Anterior cingulate cortex (tissue), 58 donors: ENCODE measurements around the gene SEH1L.
"Not testable (repeated sequence)": the region's sequence is repeated elsewhere in the genome, so short reads cannot be mapped to it uniquely, and the experiment has no call there.

Experiments
- DNase-seq, 58 donors: peaks; one replicate each; lab custom pipeline; 2025; lab: John Stamatoyannopoulos, UW

The SEH1L gene, protein sequence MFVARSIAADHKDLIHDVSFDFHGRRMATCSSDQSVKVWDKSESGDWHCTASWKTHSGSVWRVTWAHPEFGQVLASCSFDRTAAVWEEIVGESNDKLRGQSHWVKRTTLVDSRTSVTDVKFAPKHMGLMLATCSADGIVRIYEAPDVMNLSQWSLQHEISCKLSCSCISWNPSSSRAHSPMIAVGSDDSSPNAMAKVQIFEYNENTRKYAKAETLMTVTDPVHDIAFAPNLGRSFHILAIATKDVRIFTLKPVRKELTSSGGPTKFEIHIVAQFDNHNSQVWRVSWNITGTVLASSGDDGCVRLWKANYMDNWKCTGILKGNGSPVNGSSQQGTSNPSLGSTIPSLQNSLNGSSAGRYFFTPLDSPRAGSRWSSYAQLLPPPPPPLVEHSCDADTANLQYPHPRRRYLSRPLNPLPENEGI

DNA sequence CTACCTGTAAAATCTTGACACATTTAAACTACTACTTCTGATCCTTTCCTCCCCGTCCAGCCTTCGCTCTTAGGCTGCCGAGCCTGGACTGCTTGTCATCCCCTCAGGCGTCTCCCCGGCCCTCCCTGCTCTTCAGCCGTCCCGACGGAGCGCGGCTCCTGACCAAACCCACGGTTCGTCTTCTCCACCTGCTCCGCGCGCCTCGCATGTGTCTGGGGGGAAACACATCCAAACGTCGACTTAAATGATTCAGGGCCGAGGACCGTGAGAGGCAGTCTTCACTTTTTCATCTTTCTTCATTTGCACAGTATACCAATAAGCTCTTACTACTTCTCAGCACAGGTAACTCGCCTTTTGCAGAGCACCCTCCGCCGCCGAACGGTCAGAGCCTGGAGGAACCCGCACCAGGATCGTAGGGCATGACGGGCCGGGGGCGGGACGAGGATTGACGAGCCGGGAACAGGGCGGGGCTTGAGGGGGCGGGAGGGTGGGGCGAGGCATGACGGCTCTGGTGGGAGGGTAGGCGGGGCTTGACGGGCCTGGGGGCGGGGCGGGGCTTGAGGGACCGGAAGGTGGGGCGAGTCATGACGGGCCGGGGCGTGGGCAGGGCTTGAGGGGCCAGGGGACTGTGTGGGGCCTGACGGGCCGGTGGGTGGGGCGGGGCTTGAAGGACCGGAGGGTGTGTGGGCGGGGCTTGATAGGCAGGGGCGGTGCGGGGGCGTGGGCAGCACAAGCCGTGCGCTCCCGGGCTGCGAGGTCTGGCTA lies at the start of gene SEH1L:
Gene SEH1L, plus strand, starts transcription at position 727 of the 765 bp plus-strand sequence. CDS start 111 bp downstream, outside the sequence.
- peak; percentile 70 to 100 (median 98) for DNase-seq

DNA sequence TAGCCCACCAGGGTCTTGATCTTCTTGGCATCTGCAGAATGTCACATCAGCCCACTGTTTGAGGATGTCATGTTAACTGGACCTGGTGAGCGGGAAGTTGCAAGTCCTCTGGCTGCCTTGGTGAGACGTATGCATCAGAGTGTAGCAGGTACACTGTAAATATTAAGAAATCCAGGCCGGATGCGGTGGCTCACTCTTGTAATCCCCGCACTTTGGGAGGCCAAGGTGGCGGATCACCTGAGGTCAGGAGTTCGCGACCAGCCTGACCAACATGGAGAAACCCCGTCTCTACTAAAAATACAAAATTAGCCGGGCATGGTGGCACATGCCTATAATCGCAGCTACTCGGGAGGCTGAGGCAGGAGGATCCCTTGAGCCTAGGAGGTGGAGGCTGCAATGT lies 46.6 kb upstream of the SEH1L start:
- not testable (repeated sequence) for DNase-seq

DNA sequence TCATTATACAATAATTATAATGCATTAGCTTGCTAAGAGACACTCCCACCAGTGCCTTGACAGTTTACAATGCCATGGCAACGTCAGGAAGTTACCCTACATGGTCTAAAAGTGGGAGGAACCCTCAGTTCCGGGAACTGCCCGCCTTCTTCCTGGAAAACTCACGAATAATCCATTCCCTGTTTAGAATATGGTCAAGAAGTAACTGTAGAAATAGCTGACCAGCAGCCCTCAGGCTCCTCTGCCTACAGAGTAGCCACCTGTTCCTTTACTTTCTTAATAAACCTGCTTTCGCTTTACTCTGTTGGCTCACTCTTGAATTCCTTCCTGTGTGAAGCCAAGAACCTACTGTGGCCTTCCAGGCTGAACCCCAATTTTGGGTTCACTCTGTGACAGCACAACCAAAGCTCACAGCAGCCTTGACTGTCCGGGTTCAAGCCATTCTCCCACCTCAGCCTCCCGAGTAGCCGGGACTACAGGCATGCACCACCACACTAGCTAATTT lies 43.7 kb upstream of the SEH1L start:
- no peak for DNase-seq

DNA sequence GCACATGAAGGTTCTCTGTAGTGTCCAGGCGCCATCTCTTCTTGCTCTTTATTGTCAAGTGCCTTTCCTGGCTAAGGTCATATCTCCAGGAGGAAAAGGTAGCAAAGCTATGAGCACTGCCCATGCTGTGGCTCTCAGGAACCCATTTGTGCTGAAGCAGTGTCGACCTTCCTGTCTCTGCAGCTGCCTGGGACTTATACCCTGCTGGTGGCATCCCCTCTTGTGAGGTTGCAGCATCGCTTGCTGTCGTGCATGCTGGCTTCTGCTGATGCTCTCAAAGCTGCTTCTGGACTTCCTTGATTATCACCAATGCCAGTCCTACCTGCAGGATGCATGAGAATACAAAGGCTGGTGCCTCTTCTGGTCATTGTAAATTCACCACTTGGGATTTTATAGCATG lies 41.7 kb upstream of the SEH1L start:
- DNase-seq: no peak

DNA sequence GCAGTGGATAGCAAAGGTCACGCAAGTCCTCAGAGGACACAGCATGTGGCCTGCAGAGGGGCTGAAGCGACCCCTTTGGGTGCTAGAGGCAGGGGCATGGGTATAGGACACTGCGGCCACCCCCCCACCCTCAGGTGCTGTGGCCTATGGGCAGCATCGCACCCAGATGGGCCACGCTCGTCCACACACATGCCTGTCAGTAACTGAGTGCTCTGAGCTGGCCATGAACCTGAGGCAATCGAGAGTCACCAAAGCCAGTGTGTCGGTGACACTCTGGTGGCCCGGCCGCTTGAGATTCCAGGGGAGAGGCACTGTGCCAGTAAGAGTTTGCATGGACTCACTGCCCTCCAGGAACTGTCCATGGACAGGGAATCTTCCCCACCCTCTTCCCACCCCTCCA lies 41.0 kb upstream of the SEH1L start:
- DNase-seq: no peak

DNA sequence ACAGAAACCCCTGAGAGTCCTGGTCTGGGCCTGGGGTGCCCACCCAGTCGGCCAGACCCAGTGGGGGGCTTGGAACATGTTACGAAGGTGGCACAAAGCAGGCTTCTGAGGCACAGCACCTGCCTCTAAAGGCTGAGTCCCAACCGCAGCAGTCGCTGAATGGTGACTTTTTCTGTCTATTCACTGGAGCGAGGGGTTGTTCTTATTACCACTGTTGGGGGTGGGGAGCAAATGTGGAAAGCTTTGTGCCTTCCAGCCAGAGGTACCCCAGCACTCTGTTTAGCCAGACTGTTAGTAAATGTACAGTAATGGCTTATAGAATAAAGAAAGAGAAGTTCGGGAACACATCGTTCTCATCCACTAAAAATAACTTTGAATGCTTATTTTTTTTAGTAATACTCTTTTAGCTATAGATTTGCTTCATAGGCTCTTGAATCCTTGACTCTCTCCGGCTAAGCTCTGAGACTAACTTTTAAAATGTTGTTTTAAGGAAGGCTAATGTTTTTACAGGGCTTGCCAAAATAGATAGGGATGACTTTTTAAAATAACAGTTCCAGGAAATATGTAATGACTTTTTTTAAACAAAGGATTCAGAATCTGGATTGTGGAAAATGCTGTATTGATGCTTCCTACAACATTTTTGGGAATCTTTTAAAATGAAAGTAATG lies 40.4 kb upstream of the SEH1L start:
- DNase-seq: no peak

DNA sequence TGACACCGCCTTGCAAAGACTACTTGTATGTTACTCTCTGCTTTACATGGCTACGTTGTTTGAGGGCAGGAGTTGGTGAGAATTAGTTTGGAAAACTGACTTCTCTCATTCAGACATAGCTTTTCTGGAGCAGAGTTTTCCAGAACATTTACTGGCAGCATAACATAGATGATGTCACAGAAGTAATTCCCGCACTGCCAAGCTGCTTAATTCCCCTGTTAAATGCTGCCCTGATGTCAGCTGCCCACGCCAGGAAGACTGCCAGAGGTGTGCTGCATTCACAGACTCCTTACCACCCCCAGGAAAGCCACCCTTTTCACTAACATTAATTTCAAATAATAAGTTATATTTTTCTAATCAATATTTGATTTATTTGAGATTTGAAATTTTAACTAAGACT lies 39.1 kb upstream of the SEH1L start:
- DNase-seq: no peak

DNA sequence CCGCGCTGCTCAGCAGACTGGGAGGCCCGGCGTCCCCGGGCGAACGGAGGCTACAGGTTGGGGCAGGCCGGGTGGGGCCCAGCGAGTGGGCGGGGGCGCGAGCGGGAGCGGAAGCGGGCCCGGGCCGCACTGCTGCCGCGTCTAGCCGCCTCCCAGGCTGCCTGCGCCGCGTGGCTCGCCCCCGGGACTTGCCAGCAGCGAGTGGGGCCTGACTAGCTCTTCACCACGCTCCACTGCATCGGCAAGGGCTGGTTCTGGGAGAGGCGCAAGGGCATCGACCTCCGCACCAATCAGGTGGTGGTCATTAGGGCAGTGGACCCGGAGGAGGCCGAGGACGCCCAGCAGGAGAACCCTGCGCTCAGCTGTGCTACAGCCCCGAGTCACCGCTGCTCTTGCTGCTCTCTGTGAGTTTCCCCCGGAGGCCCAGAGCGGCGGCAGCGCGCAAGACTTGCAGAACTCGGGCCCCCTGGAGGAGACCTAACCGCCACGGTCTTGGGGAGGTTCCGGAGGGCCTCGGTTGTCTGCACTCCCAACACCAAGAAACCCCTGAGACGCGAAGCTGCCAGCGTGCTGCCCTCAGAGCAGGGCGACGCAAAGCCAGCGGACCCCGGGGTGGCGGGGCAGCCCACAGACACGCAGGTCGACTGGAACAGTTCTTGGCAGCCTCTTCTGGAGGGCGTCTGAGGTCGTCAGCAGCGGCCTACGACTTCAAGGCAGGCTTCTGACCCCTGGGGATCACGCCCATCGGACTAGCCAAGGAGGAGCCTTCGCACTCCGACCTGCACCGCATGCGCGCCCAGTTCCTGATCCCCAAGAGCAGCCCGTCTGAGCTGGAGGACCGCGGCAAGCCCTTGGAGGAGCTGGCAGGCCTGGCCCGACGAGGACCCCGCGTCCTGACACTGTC lies 36.5 kb upstream of the SEH1L start:
- DNase-seq: peak in 1 of 58 donors; percentile 5

DNA sequence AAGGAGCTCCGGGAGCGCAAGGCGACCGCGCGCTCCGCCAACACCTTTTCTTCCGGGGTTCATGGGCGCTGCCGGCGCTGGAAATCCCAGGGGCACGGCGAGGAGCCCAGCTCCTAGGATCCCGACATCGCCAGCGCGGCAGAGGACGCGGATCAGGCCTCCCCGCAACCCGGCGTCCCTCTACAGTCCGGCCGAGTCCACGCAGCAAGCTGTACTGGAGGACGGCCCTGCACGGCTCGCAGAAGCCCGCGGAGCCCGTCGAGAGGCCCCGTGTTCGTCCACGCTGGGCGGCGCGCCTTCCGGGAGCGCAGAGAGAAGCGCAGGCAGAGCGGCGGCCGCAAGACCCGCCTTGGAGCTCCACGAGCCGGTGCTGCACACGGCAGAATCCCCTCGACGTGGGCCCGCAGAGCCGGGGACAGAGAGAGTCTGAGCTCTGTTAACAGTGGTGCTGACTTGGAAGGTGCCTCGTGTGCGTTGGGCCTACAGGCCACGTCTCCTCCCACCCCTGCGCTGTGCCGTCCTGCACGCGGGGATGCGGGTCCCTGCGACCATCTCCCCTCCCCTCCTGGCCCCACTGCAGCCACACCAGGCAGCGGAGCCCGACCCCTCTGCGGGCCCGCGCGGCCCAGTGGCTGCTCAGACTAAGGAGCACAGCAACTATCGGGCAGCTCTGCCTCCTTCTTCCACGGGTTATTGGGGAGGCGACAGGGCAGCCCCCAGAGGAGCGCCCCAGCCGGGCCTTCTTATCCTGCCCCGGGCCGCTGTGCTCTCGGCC lies 35.7 kb upstream of the SEH1L start:
- DNase-seq: no peak

DNA sequence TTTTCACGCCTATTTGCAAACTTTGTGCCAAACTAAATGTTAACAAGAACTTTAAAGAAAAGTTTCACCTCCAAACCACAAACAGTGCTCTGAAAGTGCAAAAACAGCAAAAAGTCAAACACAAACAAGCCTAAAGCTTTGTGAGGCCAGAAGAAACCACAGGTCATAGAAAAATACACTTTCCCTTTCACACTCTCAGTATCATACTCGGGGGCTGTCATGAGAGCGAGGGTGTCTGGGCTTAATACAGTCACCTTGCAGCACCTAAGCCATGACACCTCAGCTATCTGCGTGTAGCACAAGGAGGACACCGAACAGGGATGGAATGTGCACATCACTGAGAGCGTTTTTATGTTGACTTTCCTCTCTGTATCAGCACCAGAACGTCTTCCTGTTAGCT lies 26.6 kb upstream of the SEH1L start:
- DNase-seq: no peak

DNA sequence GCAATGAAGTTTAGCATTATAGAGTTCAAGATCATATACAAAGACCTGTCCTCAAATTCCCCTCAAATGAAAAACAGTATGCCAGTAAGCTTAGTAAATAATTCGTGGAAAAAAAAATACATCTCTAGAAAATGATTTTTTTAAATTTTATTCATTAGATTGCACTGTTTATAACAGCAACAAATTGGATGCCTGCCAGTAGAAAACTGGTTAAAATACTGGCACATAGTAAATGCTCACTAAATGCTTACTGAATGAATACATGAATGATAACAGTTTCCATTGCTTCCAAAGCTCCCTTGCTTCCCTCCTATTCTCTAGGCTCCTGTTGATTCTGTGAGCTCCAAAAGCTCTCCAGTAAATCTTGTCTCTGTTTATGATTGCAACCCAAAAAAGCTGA lies 25.5 kb upstream of the SEH1L start:
- no peak for DNase-seq

DNA sequence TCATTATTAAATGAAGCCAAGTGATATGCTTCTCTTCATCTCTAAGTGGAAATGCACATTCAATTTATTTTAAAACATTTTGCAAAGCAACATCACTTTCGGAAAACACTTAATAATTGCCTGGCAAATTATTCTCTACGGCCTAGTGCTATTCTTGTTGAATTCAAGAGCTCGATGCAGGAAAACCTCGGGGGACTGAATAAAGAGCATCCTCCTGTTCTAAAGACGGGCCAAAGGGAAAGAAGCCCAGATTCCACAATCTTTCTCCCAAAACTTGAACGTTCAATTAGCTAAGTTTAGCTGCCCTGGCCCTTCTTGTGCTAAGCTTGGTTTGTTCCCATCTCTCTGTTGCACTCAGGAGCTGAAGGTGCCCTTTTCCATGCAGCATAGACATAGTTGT lies 23.2 kb upstream of the SEH1L start:
- DNase-seq: no peak

DNA sequence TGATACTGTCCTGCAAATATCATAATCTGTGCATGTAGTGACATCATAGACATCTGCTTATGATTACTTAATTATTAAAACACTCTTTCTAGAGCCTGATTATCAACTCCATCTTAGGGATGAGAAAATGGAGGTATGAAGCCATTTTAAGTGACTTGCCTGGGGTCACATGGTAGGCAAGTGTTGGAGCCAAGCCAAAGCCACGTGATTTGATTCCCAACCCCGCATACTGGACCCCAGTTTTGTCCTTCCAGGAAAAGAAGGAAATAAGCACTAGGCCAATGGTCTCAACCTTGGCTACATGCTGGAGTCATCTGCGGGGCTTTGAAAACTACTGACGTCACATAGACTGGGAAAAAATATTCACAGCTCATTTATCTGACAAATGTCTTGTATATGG lies 19.6 kb upstream of the SEH1L start:
- DNase-seq: no peak

DNA sequence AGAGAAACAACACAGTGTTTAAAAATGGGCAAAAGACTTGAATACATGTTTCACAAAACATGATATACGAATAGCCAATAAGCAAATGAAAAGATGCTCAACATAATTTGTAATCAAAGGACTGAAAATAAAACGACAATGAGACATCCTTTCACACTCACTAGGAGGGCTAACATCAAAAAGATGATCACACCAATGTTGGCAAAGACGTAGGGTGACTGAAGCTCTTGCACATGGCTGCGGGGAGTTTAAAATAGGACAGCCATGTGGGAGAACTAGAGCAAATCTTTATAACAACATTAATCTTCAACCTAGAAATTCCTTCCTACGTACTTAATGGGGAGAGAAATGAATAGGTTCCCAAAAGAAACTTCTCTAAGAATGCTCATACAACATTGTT lies 19.2 kb upstream of the SEH1L start:
- peak in 1 of 58 donors; percentile 2 for DNase-seq

DNA sequence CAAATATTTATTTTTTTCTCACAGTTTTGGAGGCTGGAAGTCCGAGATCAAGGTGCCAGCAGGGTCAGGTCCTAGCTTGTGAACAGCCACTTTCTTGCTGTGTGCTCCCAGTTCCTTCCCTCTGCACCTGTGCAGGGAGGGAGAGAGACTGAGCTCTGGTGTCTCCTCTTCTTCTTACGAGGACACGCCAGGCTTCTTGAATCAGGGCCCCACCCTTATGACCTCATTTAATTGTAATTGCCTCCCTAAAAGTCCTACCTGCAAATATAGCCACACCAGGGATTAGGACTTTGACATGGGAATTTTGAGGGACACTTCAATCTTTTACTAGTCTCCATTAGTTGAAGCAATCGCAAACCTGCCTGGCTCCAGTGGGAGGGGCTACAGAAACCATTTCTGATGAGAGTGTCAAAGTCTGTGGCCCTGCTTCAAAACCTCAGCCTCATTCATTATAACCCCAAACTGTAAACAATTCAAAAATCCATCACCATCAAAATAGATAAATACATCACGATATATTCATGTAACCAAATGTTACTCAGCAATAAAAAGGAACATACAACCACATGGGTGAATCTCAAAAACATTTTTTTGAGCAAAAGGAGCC lies 18.2 kb upstream of the SEH1L start:
- DNase-seq: no peak

DNA sequence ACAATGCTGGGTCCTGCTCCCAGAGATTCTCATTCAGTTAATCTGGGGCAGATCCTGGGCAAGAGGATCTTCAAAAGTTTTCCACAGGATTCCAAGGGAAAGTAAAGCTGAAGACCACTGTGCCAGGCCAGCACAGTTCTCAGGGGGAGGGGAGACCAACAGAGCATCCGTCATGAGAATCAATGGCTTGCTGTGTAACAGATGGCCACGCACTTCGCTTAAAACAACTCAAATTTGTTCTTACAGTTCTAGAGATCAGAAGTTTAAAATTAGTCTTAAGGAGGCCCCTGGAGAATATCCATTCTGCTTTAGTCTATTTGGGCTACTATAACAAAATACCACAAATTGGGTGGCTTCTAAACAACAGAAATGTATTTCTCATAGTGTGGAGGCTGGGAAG lies 17.4 kb upstream of the SEH1L start:
- DNase-seq: no peak

DNA sequence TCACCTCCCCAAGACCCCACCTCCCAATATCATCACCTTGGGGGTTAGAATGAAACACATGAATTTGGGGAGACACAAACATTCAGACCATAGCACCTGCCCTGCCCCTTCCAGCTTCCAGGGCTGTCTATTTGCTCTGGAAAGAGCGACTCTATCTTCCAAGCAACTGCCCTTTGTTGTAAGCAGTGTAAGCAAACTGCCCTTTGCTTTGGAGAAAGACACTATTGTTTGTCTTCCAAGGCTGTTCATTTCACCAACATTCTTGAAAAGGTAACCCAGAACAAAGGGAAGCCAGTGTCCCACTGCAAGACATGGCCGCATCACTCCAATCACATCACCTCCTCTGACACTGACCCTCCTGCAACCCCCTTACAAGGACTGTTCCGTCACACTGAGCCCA lies 16.9 kb upstream of the SEH1L start:
- DNase-seq: no peak

DNA sequence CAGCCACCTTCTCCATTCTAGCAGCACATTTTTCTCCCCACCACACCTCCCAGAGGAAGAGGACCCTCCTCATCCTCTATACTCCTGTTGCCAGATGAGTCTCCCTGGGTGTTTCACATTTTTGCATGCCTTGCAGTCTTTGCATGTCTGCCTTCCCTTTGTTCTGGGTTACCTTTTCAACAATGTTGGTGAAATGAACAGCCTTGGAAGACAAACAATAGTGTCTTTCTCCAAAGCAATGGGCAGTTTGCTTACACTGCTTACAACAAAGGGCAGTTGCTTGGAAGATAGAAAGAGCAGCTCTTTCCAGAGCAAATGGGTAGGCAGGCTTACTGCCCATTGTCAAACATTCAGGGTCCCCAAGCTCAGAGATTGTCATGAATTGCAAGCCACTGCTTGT lies 14.5 kb upstream of the SEH1L start:
- no peak for DNase-seq
